Osteoblast (primary cell): ENCODE data around the gene NT5C2. TPM values are rescaled to one million over a fixed set of nuclear protein-coding genes. Genes with fewer than 3 reads are reported as not detected.
A peak's percentile ranks its signal among the peaks of the same experiment; 100 is the strongest.

Source experiments
- DNase-seq: peaks from one replicate; pipeline ENCODE4 v3.0.0; 2011; ENCODE audit warnings: low spot score, mixed read lengths; ENCODE audit not compliant: insufficient read length; ENCODE audit errors: missing footprints
- H2AFZ ChIP-seq: 2 replicates; pipeline ENCODE4 v1.6.0; 2011; ENCODE audit warnings: mild to moderate bottlenecking, low read length
- H3K27ac ChIP-seq: 2 replicates; pipeline ENCODE4 v1.5.1; 2011; ENCODE audit warnings: mild to moderate bottlenecking, low read depth, low read length, moderate library complexity
- H3K27me3 ChIP-seq: 2 replicates; pipeline ENCODE4 v1.6.0; 2012; ENCODE audit warnings: mild to moderate bottlenecking, control low read depth, inconsistent platforms, low read length, moderate library complexity; ENCODE audit not compliant: insufficient read depth
- H3K36me3 ChIP-seq: 2 replicates; pipeline ENCODE4 v1.5.1; 2011; ENCODE audit warnings: mild to moderate bottlenecking, low read length, control low read depth, moderate library complexity; ENCODE audit not compliant: insufficient read depth
- H3K4me1 ChIP-seq: 2 replicates; pipeline ENCODE4 v1.5.1; 2011; ENCODE audit warnings: mild to moderate bottlenecking, low read length, control low read depth, moderate library complexity; ENCODE audit not compliant: insufficient read depth
- H3K4me2 ChIP-seq: 2 replicates; pipeline ENCODE4 v1.6.0; 2011; ENCODE audit warnings: mild to moderate bottlenecking, low read length; ENCODE audit not compliant: insufficient read depth
- H3K4me3 ChIP-seq: fragments of 200-600 bp; sonication (generic); 3 replicates; pipeline ENCODE4 v1.5.1; 2012; ENCODE audit warnings: mild to moderate bottlenecking, low read length, inconsistent platforms; ENCODE audit not compliant: insufficient read depth
- H3K79me2 ChIP-seq: 2 replicates; pipeline ENCODE4 v1.6.0; 2012; ENCODE audit warnings: mild to moderate bottlenecking, low read length, control low read depth, inconsistent platforms; ENCODE audit not compliant: insufficient read depth
- H3K9me3 ChIP-seq: 2 replicates; pipeline ENCODE4 v1.5.1; 2011; ENCODE audit warnings: low read depth, low read length, control low read depth
- H4K20me1 ChIP-seq: 2 replicates; pipeline ENCODE4 v1.6.0; 2012; ENCODE audit warnings: mild to moderate bottlenecking, low read length, control low read depth; ENCODE audit not compliant: insufficient read depth
- total RNA-seq: library from RNA; depleted of rRNA; stranded (reverse); fragments of >200 nt; gene quantifications from 2 replicates; pipeline ENCODE4 v1.2.3, GENCODE V29; 2012
- TF ChIP-seq, protein P1 (sequence below): IDR thresholded peaks from 2 replicates; pipeline ENCODE4 v1.5.1; 2011; ENCODE audit warnings: mild to moderate bottlenecking, low read depth, low read length, moderate library complexity; ENCODE audit errors: extremely low read depth

NT5C2 gene
- total RNA-seq, 1 donor = 94.1 TPM

DNA sequence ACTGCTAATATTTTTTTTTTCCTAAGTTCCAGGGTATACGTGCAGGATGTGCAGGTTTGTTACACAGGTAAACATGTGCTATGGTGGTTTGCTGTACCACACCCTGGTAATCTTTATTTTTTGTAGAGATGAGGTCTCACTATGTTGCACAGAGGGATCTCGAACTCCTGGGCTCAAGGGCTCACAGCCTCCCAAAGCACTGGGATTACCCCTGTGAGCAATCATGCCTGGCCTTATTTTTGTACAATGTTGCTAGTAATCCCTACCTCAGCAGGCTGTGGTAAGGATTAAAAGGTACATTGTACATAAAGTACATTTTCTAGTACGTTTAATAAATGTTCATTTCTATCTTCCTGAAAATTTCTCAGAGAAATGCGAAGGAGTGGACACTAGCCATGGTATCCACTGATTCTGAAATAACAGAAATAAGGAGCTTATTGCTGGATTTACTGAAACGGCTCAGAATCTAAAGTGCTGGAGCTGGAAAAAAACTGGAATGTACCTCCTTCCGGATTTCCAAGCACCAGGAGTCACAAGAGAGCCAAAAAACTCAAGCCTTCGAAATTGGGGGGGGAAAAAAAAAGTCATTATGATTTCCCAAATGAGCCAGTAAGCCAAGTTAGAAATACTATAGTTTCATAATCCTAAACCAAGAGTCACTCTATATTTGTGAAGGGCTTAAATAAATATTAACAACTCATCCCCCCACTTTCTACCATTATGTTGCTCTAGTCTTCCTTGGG is 69.6 kb downstream of the NT5C2 start:
- no peak for DNase-seq
- H3K4me1 ChIP-seq = peaks cover 29% of the 10 kb centered on the region

DNA sequence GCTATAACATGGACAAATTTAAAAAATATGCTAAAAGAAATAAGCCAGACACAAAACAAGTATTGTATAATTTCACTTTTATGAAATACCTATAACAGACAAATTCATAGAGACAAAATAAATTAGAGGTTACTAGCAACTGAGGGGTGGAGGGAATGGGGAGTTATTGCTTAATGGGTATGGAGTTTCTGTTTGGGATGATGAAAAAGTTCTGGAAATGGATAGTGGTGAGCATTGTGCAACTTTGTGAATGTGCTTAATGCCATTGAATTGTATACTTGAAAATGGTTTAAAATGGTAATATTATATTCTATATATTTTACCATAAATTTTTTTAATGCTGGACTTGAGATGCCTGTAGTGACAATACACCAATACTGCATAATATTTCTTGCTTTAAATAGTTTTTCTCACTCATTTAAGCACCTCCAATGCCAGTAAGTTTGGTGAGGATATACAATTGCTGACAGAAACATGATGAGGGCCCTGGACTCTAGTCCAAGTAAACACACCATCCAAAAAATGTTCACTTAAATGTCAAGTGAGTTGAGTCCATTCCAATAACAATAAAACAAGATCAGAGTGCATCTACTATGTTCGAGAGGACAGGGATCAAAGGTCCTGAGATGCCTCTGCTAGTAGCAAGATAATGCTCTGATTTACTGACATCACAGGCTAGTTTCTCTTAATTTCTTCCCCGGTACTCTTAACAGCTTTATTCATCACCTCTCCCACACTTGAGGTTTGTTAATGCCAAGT is 71.9 kb downstream of the NT5C2 start:
- H3K4me1 ChIP-seq = peaks cover 28% of the 10 kb centered on the region
- H4K20me1 ChIP-seq = peaks cover 28% of the 10 kb centered on the region
- no peak overlapping the region for H2AFZ ChIP-seq
- H3K36me3 ChIP-seq = no peaks in the 10 kb centered on the region
- H3K4me3 ChIP-seq = no peak overlapping the region
- no peak overlapping the region for H3K27ac ChIP-seq
- DNase-seq = no peak
- H3K9me3 ChIP-seq = no peaks in the 10 kb centered on the region
- H3K79me2 ChIP-seq = peaks cover 54% of the 10 kb centered on the region
- H3K4me2 ChIP-seq = peak overlapping the region; percentile 6
- TF ChIP-seq, protein P1, sequence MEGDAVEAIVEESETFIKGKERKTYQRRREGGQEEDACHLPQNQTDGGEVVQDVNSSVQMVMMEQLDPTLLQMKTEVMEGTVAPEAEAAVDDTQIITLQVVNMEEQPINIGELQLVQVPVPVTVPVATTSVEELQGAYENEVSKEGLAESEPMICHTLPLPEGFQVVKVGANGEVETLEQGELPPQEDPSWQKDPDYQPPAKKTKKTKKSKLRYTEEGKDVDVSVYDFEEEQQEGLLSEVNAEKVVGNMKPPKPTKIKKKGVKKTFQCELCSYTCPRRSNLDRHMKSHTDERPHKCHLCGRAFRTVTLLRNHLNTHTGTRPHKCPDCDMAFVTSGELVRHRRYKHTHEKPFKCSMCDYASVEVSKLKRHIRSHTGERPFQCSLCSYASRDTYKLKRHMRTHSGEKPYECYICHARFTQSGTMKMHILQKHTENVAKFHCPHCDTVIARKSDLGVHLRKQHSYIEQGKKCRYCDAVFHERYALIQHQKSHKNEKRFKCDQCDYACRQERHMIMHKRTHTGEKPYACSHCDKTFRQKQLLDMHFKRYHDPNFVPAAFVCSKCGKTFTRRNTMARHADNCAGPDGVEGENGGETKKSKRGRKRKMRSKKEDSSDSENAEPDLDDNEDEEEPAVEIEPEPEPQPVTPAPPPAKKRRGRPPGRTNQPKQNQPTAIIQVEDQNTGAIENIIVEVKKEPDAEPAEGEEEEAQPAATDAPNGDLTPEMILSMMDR = no peak
- no peaks in the 10 kb centered on the region for H3K27me3 ChIP-seq

More for the DNA sequence above, 69.6 kb downstream of the NT5C2 start:
- Histone ChIP-seq H2AFZ (no peak overlapping the region), H3K27me3 (no peaks in the 10 kb centered on the region), H3K27ac (no peak overlapping the region), H3K4me3 (no peak overlapping the region), H3K4me2 (no peak overlapping the region), H3K9me3 (no peaks in the 10 kb centered on the region), H3K36me3 (no peaks in the 10 kb centered on the region), H4K20me1 (peaks cover 23% of the 10 kb centered on the region), H3K79me2 (peaks cover 36% of the 10 kb centered on the region)
- TF ChIP-seq, protein P1 = no peak

DNA sequence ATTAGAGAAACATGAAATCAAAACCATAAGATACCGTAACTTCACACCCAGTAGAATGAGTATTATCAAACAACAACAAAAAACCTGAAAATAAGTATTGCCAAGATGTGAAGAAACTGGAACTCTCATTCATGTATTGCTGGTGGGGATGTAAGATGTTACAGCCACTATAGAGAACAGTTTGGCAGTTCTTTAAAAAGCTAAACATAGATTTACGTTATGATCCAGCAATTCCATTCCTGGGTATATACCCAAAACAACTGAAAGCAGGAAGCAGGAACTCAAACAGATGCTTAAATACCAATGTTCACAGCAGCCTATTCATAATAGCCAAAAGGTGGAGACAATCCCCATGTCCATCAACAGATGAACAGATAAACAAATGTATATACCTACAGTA is 72.5 kb downstream of the NT5C2 start:
- Histone ChIP-seq H3K4me3 (no peak overlapping the region), H3K9me3 (no peaks in the 10 kb centered on the region), H3K79me2 (peaks cover 52% of the 10 kb centered on the region), H3K36me3 (no peaks in the 10 kb centered on the region), H3K4me1 (peaks cover 22% of the 10 kb centered on the region), H3K4me2 (no peak overlapping the region), H4K20me1 (peaks cover 22% of the 10 kb centered on the region), H3K27ac (no peak overlapping the region), H3K27me3 (no peaks in the 10 kb centered on the region), H2AFZ (no peak overlapping the region)
- TF ChIP-seq, protein P1 = no peak
- no peak for DNase-seq

DNA sequence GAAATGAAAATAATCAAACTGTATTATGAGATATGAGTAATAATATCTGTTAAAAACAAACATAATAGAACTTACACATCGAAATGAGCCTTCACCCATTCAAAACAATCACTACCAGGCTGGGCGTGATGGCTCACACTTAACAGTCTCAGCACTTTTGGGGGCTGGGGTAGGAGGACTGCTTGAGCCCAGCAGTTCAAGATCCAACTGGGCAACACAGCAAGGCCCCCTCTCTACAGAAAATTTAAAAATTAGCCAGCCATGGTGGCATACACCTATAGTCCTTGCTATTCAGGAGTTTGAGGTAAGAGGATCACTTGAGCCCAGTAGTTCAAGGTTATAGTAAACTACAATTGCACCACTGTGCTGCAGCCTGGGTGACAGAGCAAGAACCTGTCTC is 75.8 kb downstream of the NT5C2 start:
- Histone ChIP-seq H4K20me1 (peaks cover 11% of the 10 kb centered on the region), H3K4me2 (no peak overlapping the region), H2AFZ (no peak overlapping the region), H3K4me1 (peaks cover 13% of the 10 kb centered on the region), H3K9me3 (no peaks in the 10 kb centered on the region), H3K4me3 (no peak overlapping the region), H3K27ac (no peak overlapping the region), H3K27me3 (no peaks in the 10 kb centered on the region), H3K79me2 (peaks cover 54% of the 10 kb centered on the region), H3K36me3 (no peaks in the 10 kb centered on the region)
- TF ChIP-seq, protein P1 = no peak
- no peak for DNase-seq
